Activated CD4-positive, alpha-beta T cell treated with anti-CD3 and anti-CD28 coated beads for 1 hour (primary cell): ENCODE results near the gene NFIB.

Experiments used
- DNase-seq: peaks from one replicate; pipeline ENCODE4 v3.0.0-alpha.2; 2020

The NFIB gene

GRCh38 chr9:14236591-14236990 is 77.3 kb downstream of the NFIB start:
- DNase-seq = no peak

- DNase-seq = no peak
These were observed 81.8 kb downstream of the NFIB start for GRCh38 chr9:14232111-14232510.

GRCh38 chr9:14231196-14231990 is 82.5 kb downstream of the NFIB start:
- no peak for DNase-seq

- no peak for DNase-seq
These were observed 85.3 kb downstream of the NFIB start for GRCh38 chr9:14228602-14229001.

- DNase-seq = no peak
These were observed 86.9 kb downstream of the NFIB start for GRCh38 chr9:14226855-14227532.

GRCh38 chr9:14223081-14223480 is 90.9 kb downstream of the NFIB start:
- no peak for DNase-seq

GRCh38 chr9:14222149-14222835 is 91.6 kb downstream of the NFIB start:
- no peak for DNase-seq

- no peak for DNase-seq
These were observed 92.4 kb downstream of the NFIB start for GRCh38 chr9:14221558-14221957.

- DNase-seq = no peak
These were observed 92.8 kb downstream of the NFIB start for GRCh38 chr9:14221119-14221518.

- no peak for DNase-seq
These were observed 93.7 kb downstream of the NFIB start for GRCh38 chr9:14220256-14220655.

GRCh38 chr9:14219850-14220249 is 94.1 kb downstream of the NFIB start:
- DNase-seq = no peak

GRCh38 chr9:14218253-14218652 is 95.7 kb downstream of the NFIB start:
- no peak for DNase-seq

GRCh38 chr9:14216612-14217194 is 97.2 kb downstream of the NFIB start:
- DNase-seq = no peak

- no peak for DNase-seq
These were observed 98.3 kb downstream of the NFIB start for GRCh38 chr9:14215614-14216013.

- no peak for DNase-seq
These were observed 99.2 kb downstream of the NFIB start for GRCh38 chr9:14214693-14215092.

- no peak for DNase-seq
These were observed 99.8 kb downstream of the NFIB start for GRCh38 chr9:14214065-14214684.

- DNase-seq = no peak
These were observed 100.4 kb downstream of the NFIB start for GRCh38 chr9:14213504-14213903.

- DNase-seq = no peak
These were observed 101.1 kb downstream of the NFIB start for GRCh38 chr9:14212697-14213420.

GRCh38 chr9:14212077-14212476 is 101.9 kb downstream of the NFIB start:
- no peak for DNase-seq

GRCh38 chr9:14211564-14211963 is 102.4 kb downstream of the NFIB start:
- no peak for DNase-seq

- DNase-seq = no peak
These were observed 103.5 kb downstream of the NFIB start for GRCh38 chr9:14210428-14210827.
